ENCODE data around the gene TRIM4.
"Not testable (repeated sequence)": the region's sequence is repeated elsewhere in the genome, so short reads cannot be mapped to it uniquely, and the experiment has no call there.

DNA sequence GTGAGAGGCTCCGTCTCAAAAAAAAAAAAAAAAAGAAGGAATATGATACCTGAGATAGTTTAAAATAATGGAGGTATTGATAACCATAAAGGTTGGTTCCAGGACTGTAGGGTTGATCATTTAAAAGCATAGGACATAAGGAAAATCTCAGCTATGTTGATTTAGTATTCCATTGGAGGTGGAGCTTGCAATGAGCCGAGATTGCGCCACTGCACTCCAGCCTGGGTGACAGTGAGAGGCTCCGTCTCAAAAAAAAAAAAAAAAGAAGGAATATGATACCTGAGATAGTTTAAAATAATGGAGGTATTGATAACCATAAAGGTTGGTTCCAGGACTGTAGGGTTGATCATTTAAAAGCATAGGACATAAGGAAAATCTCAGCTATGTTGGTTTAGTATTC is 33.3 kb upstream of the TRIM4 start:
- not testable (repeated sequence) for TF ChIP-seq EZH2phosphoT487 (IDR thresholded peaks at IDR 0.05; ENCODE audit: insufficient read depth, low read depth); EZH2 (IDR thresholded peaks at IDR 0.05; ENCODE audit: insufficient read depth, poor library complexity, severe bottlenecking)
